Activated gamma-delta T cell treated with Interleukin-2 at 50 U/mL for 16 hours (primary cell): ENCODE measurements around the gene SNPH.

Experiments used
- DNase-seq: peaks from one replicate; pipeline ENCODE4 v3.0.0-alpha.2; 2020

Gene SNPH

DNA sequence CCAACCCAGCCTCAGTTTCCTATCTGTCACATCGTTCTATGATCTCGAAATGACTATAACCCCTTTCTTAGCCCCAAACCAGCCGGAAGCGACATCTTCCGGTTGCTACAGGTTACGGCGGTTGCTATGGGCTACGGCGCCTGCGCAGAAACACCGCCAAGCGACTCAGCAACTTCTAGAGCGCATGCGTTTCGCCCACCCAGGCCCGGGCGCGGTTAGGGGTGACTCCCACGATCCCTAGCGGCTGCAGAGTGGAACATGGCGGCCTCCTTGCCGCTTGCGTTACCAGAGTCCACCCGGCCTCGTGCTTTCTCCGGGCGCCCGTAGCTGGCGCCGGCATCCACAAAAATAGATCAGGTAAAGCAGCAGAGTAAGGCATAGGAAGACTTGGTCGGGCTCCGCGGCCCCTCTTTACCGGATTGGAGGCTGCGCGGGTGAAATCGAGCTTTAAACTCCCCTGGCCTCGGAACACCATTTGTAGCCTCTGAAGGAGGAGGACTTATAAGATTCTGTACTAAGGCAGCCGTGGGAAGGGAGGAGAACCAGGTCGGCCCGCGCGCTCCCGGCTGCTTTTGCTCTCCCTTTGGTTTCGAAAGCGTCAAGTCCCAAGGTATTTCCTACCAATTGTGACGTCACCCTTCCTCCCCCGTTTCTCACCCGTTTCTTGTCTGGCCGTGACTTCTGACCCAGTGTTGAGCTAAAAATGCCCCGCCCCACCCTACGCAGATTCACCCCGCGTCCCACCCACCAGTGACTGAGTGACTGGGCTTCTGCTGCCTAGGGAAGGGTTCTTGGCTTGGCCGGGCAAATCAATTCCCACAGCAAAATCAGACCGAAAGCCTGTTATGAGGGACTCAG is 59.3 kb downstream of the SNPH start:
- DNase-seq = peak; percentile 99

DNA sequence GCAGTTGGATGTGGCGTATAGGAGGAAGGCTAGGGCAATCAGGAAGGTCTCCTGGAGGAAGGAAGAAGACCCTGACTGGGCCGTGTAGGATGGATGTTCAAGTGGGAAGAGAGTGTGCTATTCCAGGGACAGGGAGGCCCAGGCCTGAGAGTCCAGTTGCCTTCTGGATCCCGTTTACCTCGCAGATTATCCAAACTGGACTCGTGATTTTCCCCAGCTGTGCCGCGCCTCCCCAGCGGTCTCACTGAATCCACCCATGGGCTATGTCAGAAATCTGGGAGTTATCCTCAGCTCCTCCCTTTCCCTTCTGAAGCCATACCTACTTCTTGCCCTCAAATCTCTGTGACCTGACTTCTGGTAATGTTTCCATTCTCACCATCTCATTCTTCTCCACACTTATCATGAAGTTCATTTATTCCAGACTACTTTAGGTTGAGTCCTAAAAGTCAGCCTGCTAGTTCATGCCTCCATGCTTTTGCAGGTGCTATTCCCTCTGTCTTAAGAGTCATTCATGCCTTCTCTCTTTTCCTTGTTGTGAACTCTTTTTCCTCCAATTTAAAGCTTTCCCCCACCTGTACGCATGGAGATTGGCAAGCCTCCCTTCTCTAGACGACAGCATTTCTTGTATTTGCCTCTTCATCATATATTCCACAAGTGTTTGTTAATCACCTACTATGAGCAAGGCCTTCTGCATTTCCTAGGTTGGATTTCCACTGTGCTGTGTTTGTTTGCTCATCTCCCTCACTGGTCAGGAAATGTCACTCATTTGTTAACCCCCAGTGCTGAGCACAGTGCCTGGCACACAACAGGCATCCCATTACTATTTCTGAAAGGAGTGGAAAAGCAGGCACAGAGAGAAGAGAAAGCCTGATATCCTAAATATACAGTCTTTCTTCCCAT is 60.2 kb downstream of the SNPH start:
- DNase-seq = no peak

DNA sequence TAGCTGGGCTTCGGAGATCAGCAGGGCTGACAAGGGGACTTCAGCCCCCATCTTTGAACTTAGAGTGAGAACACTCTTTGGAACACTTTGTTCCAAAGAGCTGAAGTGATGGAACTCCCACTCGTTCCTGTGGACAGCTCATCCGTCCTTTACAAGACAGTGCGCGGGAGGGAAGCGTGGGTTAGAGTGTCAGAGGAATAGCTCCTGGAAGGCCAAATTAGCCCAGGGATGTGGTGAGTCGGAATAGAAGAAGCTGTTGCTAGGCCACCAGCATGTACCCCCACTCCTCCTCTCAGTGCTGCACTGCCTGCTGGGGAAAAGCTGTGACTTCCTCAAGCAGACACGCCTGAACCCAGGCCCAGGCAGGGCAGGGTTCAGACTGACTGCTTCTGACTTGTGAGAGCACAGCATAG is 61.2 kb downstream of the SNPH start:
- no peak for DNase-seq

DNA sequence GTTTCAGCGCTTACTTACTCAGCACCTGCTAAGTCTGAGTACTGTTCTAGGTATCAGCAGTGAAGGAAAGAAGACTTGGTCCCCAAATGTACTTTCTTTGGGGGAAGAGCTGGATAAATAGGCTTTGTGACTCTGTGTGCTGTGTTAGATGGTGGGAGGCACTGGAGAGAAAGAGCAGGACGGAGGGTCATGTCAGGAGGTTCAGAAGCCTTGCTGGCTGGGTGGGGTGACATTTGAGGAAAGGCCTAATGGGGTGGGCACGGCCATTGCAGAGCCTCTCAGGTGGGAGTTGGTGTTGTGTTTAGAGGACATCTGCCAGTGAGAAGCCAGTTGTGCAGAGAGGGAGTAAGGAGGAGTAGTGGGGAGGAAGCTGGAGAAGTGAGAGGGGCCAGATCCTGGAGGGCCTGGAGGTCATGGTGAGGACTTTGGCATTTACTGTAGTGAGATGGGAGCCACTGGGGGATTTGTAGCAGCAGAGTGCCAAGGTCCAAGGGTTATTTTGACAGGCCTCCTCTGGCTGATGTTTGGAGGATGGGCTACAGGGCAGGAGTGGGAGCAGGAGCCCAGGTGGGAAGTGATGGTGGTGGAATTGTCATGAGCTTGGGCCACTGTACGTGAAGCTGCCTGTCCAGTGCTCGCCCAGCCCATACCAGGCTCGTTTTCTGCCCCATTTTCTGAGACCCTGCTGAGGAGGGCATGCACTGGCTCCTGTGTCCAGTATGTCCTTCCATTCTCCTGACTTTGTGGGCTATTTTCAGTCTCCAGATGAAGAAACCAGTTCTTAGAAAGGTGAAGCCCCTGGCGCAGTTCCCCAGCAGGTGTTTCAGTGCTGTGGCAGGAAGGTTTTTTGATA is 62.0 kb downstream of the SNPH start:
- DNase-seq = no peak

DNA sequence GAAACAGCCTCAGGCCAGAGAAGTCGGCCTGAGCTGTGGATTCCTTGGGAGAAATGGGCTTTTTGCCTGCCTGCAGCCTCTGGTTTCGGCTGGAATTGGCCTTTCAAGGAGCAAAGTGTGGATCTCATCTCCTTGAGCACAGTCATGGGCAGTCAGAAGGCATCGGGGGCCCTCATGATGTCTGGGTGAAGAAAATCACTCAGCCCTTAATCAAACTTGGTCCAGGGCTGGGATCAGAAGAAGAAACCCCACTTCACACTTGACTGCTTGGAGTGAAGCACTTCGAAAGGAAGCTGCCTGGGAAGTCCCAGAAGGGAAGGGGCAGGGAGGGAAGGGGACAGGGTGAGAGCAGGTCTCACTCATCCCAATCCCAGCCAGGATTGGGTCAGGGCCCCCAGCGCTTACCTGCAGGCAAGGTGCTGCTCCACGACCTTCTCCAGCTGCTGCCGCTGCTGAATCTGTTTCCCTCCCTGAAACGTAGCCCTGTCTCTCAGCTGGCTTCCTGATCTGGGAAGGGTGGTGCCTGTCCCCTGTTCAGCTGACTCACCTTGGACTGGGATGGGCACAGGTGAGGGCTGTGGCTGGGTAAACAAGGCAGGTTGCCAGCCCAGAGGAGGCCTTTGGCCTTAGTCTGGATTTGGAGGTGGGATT is 62.7 kb downstream of the SNPH start, which contains the start of gene SDCBP2:
TSS of gene SDCBP2 (minus strand) at position 460 of the 651 bp plus-strand sequence. CDS start 8,723 bp downstream, outside the sequence.
- DNase-seq = no peak

DNA sequence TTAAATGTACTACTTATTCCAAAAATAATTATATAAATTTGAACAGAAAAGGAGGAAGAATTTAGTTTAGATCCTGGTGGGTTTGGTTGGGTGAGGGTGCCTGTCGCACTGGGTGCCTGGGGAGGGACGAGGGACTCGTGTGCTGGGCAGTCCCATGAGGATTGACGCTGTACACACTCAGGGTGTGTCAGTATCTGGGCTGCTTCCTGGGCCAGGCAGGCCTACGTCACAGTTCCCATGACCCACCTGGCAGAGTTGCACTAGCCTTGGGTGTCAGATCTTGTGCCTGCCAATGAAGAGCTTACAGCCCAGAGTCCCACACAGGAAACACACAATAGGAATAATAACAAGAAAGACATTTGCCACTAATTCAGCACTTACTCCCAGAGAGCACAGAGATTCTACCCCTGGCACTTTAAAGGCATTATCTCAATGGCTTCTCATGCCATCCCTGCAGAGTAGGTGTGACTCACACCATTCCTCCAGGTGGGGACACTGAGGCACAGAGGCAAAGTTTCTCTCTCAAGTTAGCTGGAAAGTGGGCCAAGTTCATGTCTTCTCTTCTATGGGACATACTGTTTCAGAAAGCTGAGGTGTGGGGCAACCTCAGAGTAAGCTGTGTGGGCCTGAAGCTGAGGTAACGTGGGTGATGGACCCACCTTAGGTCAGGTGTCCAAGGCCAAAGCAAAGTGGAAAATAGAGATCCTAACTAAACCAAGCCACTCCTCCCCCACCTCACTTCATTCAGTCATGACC is 64.2 kb downstream of the SNPH start:
- no peak for DNase-seq

DNA sequence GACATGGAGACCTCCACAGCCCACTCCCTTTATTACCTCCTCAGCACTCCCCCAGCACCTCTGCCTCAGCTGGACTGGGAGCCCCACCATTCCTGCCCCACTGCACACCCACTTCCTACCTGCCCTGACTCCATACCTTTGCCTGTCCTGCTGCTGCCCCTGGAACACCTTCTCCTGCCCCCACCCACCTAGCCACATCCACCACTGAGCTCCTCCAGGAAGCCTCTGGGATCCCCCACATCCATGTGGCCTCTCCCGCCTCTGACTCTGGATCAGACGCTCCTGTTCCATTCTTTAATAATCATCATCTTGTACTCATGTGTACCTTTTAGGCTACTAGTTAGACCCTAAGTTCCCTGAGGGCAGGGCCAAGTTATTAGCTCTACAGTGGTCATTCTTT is 65.0 kb downstream of the SNPH start:
- DNase-seq = no peak

DNA sequence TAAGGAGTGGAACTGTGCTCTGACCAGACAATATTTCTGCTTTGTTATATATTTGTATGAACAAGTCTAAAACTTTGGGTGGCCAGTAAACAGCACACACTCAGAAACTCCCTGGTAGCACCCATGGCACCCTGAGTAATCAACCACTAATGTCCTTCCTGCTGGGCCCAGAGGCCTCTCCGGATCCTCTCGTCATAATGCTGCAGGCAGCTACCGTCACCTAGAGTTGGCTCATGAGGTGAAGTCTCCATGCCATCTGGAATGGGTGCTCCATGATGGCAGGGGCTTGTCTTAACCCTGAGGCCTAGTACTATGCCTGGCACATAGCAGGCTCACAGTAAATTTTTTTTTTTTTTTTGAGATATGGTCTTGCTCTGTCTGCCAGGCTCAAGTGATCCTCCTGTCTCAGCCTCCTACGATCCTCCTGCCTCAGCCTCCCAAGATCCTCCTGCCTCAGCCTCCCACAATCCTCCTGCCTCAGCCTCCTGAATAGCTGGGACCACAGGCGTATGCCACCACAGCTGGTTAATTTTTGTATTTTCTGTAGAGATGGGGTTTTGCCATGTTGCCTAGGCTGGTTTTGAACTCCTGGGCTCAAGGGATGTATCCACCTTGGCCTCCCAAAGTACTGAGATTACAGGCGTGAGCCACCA is 65.8 kb downstream of the SNPH start:
- DNase-seq = no peak

DNA sequence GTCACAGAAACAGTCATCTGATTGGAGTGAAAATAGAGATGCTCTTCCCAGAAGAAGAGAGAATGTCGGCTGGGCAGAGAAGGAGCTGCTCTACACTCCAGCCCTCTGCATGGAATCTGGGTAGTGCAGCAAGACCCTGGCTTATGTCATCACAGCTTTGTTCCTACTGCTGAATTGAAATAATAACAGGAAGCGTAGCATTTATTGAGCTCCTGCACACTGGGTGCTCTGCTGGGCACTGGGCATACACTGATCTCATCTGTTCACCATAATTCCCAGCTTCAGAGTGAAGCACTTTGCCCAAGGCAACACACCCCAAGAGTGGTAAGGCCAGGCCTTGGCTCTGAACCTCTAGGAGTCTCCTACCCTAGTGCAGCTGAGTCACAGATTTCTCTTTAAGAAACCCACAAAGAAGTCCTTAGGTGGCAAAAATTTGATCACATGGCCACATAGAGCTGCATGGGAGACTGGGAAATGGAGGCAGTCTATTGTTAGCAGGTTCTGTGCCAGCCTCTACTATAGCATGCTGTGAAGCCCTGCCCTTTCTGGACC is 66.7 kb downstream of the SNPH start:
- no peak for DNase-seq

DNA sequence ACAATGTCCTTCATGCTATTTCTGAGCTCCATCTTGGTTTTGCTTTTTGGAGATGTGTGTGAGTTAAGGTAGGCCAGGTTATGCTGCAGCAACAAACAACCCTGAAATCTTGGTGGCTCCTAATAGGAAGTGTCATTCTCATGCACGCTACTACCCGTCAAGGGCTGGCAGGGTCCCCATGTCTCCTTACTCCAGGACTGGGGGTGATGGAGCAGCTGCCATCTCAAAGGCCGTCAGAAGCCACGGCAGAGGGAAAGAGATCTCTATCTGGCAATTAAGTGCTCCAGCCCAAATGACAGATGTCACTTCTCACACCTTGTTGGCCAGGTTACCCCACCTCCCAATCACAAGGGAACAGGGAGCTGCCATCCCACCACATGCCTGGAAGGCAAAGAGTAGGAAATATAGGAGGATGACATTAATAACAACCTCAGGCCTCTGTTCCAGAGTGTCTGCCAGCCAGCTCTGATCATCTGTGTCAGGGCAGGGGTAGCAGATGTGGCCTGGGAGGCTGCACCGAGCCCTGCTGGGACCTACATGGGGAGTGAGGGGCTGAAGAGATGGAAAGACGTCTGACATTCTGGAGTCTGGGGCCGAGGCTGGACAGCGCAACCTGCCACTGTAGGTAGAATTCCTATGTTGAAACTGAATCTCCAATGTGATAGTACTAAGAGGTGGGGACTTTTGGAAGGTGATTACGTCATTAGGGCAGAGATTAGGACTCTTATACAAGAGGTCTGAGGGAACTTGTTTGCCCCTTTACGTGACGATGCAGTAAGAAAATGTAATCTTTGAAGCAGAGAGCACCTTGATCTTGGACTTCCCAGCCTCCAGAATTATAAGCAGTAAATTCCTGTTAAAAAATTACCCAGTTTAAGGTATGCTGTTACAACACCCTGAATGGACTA is 67.6 kb downstream of the SNPH start:
- no peak for DNase-seq

DNA sequence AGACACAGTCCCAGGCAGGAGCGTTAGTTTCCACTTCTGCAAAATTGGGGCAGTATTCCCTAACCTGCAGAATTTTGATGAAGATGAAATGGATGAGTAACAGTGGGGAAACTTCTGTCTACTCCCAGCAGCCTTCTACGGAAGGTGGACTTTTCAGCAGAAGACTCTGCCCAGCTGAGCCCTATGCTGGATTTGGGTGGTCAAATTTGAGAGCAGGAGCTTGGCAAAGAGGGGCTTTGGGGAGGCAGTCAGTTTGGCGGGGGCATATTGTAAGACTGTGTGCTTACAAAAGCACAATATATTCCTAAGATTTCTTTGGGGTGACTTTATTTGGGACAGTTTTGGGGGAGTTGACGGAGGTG is 68.3 kb downstream of the SNPH start:
- no peak for DNase-seq

DNA sequence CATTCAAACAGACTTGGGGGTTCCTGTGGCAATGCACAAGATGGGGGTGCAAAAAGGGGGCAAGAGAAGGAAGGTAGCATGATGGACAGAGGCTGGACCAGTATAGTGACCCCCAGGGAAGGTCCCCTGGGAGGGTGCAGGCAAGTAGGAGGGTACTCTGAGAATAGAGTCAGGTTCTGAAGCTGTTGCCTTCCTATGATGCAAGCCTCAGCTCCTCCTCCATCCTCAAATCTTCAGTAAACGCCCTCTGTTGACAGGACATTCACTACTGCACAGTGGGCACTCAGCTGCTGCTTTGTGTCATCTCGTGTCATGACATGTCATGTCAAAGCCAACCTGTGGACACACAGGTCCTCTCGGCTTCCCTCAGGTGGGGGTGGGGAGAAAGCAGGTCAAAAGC is 68.7 kb downstream of the SNPH start:
- DNase-seq = no peak

DNA sequence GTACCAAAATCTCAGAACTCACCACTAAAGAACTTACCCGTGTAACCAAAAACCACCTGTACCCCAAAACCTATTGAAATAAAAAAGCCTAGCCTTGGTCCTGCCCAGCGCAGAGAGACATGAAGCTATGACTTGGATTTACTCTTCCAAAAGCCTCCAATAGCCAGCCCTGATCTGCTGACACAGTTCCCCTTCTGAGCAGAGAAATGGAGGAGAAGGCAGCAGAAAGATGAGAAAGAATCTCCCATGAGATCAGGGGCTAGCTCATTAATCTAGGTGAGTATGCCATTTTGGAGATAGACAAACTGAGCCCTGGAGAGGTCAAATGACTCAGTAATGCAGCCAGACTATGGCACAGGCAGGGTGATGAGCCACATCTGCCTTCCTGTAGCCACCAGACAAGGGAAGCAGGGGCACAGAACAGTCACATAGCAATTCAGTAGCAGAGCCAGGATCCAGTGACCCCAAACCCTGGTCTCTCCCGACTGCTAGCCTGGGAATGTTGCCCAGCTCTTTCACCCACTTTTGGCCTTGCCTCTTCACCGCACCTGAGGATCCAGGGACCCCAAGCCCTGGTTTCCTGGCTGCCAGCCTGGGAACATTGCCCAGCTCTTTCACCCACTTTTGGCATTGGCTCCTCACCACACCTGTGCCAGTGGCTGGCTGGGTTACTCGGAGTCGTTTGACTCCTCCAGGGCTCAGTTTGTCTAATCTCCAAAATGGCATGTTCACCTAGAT is 70.0 kb downstream of the SNPH start:
- DNase-seq = no peak

DNA sequence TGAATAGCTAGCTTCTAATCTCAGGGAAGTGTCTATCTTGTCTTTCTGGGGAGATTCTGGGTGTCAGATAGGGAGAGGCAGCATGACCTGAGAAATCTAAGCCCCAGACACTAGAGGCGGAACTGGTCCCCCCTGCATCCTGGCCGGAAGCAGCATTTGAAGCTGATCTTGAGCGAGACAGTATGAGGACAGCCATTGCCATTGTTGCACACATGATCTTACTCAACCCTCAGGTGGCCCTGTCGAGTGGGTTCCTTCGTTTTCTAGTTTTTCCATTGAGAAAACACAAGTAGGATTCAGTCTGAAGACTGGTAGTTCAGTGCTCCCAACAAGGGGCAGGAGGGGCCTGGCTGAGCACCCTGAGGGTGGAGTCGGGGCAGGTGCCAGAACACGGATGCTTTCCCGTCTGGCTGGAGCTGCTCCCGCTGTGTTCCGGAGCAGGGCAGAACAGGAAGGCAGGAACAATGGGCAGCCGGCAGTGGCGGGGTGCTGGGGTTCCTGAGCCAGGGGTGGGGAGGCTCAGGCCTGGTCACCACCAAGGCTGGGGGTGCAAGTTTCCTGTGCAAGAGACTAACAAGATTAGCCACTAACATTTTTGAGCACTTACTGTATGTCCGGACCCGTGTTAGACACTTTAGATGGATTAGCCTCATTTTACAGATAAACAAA is 70.7 kb downstream of the SNPH start:
- DNase-seq = no peak

DNA sequence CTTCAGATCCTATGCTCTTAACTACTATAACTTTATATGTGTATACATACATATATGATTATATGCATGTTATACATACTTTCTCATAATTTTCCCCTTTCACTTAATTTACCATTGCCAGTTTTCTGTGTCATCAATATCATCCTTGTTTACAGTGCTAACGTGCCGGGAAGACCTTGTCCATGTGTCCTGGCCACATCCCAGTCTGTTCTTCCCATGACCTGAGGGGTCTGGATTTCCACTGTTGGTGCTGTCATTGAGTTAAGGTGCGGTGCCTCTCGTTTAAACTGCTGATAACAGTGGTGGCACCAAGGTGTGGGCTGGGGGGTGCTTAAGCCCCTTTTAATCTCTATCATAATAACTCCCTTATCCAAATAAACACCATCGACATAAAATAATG is 71.3 kb downstream of the SNPH start:
- no peak for DNase-seq

DNA sequence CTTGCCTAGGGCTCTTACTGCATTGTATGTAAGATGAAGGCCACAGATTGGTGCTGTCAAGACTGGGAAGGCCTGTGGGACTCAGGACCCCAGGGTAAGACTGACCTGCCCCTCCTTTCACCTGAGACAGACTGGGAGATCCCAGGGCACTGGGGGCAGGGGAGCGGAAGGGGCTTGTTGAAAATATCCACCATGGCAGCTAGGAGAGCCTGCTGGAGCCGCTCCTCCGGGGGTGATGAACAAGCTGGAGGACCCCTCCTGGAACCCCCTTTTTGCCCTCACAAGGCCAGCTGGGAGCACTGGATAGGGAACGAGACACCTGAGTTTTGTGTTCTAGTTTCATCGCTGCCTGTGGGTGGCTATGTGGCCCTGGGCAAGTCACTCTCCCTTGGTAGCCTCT is 72.0 kb downstream of the SNPH start:
- no peak for DNase-seq

DNA sequence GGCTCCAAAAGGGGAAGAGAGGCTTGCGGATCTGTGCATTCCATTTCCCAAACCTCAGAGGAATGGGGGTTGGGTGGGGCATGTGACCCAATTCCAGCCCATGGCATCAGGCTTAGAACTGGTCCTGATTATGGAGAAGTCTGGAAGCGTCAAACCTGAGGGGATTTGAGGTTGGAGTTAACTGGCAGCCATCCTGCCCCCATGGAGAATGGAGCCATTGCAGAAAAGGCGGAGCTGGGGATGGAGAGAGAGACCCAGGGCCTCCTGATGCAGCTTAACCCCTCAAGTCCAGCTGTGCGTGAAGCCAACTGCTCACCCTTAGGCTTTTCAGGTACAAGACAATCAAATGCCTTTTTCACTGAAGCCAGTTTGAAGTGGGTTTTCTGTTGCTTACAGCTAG is 72.7 kb downstream of the SNPH start:
- DNase-seq = no peak

DNA sequence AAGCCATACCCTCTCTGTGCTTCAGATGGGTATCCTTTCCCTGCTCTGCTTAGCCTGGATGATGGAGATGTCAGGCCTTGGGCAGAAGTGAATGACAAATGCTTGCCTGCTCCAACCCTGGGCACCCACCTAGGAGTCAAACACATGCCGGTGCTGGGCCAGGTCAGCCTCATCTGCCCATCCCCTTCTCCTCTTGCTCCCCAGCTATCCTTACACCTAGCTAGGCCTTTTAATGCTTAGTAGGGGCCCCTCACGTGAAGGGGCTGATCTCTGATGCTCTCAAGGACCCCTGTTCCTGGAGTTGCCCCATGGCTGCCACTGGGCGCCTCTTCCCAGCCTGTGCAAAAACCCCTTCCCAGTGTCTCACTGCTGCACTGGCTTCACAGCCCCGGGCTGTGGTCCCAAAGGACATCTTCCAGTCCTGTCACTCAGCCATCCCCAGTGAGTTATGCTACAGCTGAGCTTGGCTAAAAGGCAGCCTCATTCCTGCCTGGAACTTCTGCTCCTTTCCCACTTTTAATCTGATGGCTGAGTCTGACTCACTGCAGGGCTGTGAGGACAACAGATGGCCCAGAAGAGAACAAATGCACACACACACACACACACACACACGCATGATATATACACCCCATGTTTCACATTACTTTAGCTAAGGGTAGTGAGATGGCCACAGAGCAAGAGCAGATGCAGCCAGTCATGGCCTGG is 75.6 kb downstream of the SNPH start:
- DNase-seq = no peak
